GM23338 (cell line): ENCODE results near the gene AKIP1. TPM values are rescaled to one million over a fixed set of nuclear protein-coding genes. Genes with fewer than 3 reads are reported as not detected.

Experiments
- ATAC-seq: fragments of 200-7000 bp; cut with Tn5 transposase; 3 replicates; pipeline ENCODE4 v1.9.1; 2020
- DNase-seq: peaks from one replicate; pipeline ENCODE4 v3.0.0-alpha.2; 2015; ENCODE audit warnings: low spot score
- H2AFZ ChIP-seq: fragments of 200-600 bp; sonication (generic); 2 replicates; pipeline ENCODE4 v1.8.0; 2016; ENCODE audit warnings: antibody characterized with exemption, mild to moderate bottlenecking, moderate library complexity
- H3F3A ChIP-seq: fragments of 200-600 bp; sonication (generic); replicated peaks from 2 replicates; pipeline ENCODE4 v1.8.0; 2017; ENCODE audit warnings: antibody characterized with exemption, mixed run types, low read depth
- H3K27ac ChIP-seq: fragments of 200-600 bp; sonication (generic); 2 replicates; pipeline ENCODE4 v1.6.1; 2016; ENCODE audit warnings: low read depth
- H3K27me3 ChIP-seq: fragments of 200-600 bp; sonication (generic); 2 replicates; pipeline ENCODE4 v1.8.0; 2016; ENCODE audit warnings: mild to moderate bottlenecking, mixed run types, moderate library complexity; ENCODE audit not compliant: insufficient read depth
- H3K36me3 ChIP-seq: fragments of 200-600 bp; sonication (generic); 2 replicates; pipeline ENCODE4 v1.8.0; 2016; ENCODE audit warnings: mild to moderate bottlenecking; ENCODE audit not compliant: insufficient read depth
- H3K4me1 ChIP-seq: fragments of 200-600 bp; sonication (generic); 2 replicates; pipeline ENCODE4 v1.8.0; 2016; ENCODE audit warnings: mild to moderate bottlenecking, moderate library complexity; ENCODE audit not compliant: insufficient read depth
- H3K4me2 ChIP-seq: fragments of 200-600 bp; sonication (generic); 2 replicates; pipeline ENCODE4 v1.7.1; 2017; ENCODE audit warnings: mixed run types
- H3K4me3 ChIP-seq: fragments of 200-600 bp; sonication (generic); 2 replicates; pipeline ENCODE4 v1.6.1; 2016; ENCODE audit warnings: mixed run types
- H3K79me2 ChIP-seq: fragments of 200-600 bp; sonication (generic); replicated peaks from 2 replicates; pipeline ENCODE4 v1.8.0; 2017; ENCODE audit warnings: mild to moderate bottlenecking; ENCODE audit not compliant: insufficient read depth
- H3K9me2 ChIP-seq: fragments of 200-600 bp; sonication (generic); 2 replicates; pipeline ENCODE4 v1.8.0; 2017; ENCODE audit not compliant: insufficient read depth
- H4K20me1 ChIP-seq: fragments of 200-600 bp; sonication (generic); replicated peaks from 2 replicates; pipeline ENCODE4 v1.8.0; 2017; ENCODE audit warnings: mild to moderate bottlenecking; ENCODE audit not compliant: insufficient read depth
- H3K27ac Mint-ChIP-seq: 2 replicates; pipeline ENCODE4 v1.8.0; 2020; ENCODE audit warnings: inconsistent platforms, mild to moderate bottlenecking, moderate library complexity, mixed read lengths
- H3K27me3 Mint-ChIP-seq: 3 replicates; pipeline ENCODE4 v1.8.0; 2022; ENCODE audit warnings: low read depth, mild to moderate bottlenecking, moderate library complexity, mixed read lengths, inconsistent platforms; ENCODE audit not compliant: insufficient read depth, poor library complexity
- H3K36me3 Mint-ChIP-seq: 3 replicates; pipeline ENCODE4 v1.8.0; 2021; ENCODE audit warnings: low read depth, mild to moderate bottlenecking, inconsistent platforms, moderate library complexity, mixed read lengths
- H3K4me1 Mint-ChIP-seq: 3 replicates; pipeline ENCODE4 v1.8.0; 2020; ENCODE audit warnings: mild to moderate bottlenecking, inconsistent platforms, mixed read lengths
- H3K4me3 Mint-ChIP-seq: 3 replicates; pipeline ENCODE4 v1.8.0; 2021; ENCODE audit warnings: moderate library complexity, mild to moderate bottlenecking, inconsistent platforms, mixed read lengths
- H3K9me3 Mint-ChIP-seq: 3 replicates; pipeline ENCODE4 v1.8.0; 2020; ENCODE audit warnings: moderate library complexity, mild to moderate bottlenecking, inconsistent platforms, mixed read lengths
- CREB1 ChIP-seq: fragments of 250-450 bp; sonication (Bioruptor Pico); IDR thresholded peaks from 2 replicates; pipeline ENCODE4 v1.5.0; 2020; ENCODE audit warnings: low read depth, mild to moderate bottlenecking, moderate library complexity
- CTCF ChIP-seq, 2 experiments: fragments of 200-600 bp in 1 of 2; sonication (generic) in 1 of 2; conservative IDR thresholded peaks; 2 replicates each; pipeline versions ENCODE4 v1.5.1 to v1.6.1; 2016 to 2017; ENCODE audit warnings: antibody characterized with exemption in 2 of 2, low read depth in 2 of 2, mild to moderate bottlenecking in 2 of 2, moderate library complexity in 1 of 2
- EZH2 ChIP-seq: fragments of 200-600 bp; sonication (generic); IDR thresholded peaks from one replicate; pipeline ENCODE4 v1.8.0; 2017; ENCODE audit warnings: antibody characterized with exemption, mild to moderate bottlenecking, low read depth; ENCODE audit not compliant: unreplicated experiment
- EZH2phosphoT487 ChIP-seq: fragments of 200-600 bp; sonication (generic); IDR thresholded peaks from one replicate; pipeline ENCODE4 v1.8.1; 2018; ENCODE audit warnings: antibody characterized with exemption; ENCODE audit not compliant: unreplicated experiment
- JUNB ChIP-seq: IDR thresholded peaks from one replicate; pipeline ENCODE4 v1.6.1; 2016; ENCODE audit warnings: antibody characterized with exemption; ENCODE audit not compliant: unreplicated experiment
- NANOG ChIP-seq: IDR thresholded peaks from 2 replicates; pipeline ENCODE4 v1.6.1; 2016; ENCODE audit warnings: antibody characterized with exemption, borderline replicate concordance
- POLR2AphosphoS5 ChIP-seq: IDR thresholded peaks from 2 replicates; pipeline ENCODE4 v1.6.1; 2016; ENCODE audit warnings: antibody characterized with exemption, low read depth
- REST ChIP-seq: IDR thresholded peaks from one replicate; pipeline ENCODE4 v1.6.1; 2018; ENCODE audit warnings: antibody characterized with exemption; ENCODE audit not compliant: unreplicated experiment
- STAT1 ChIP-seq: IDR thresholded peaks from one replicate; pipeline ENCODE4 v1.6.1; 2016; ENCODE audit warnings: antibody characterized with exemption; ENCODE audit not compliant: unreplicated experiment
- ZNF114 ChIP-seq: fragments of 250-450 bp; sonication (Bioruptor Pico); IDR thresholded peaks from 2 replicates; pipeline ENCODE4 v1.5.0; 2020; ENCODE audit warnings: mild to moderate bottlenecking, moderate library complexity
- ZNF331 ChIP-seq: fragments of 250-450 bp; sonication (Bioruptor Pico); IDR thresholded peaks from 2 replicates; pipeline ENCODE4 v1.5.0; 2020; ENCODE audit warnings: low read depth, mild to moderate bottlenecking, moderate library complexity
- ZNF462 ChIP-seq: fragments of 250-450 bp; sonication (Bioruptor Pico); IDR thresholded peaks from 2 replicates; pipeline ENCODE4 v1.5.0; 2020; ENCODE audit warnings: mild to moderate bottlenecking, moderate library complexity
- polyA plus RNA-seq: library from polyadenylated mRNA; unstranded; fragments of >200 nt; fragmentation: Nextera tagmentation; extraction: Ambion mirVana; gene quantifications from 2 replicates; pipeline ENCODE4 v1.2.1, GENCODE V29; 2016
- total RNA-seq: library from RNA; depleted of rRNA; stranded (reverse); fragments of >200 nt; shearing (Covaris generic); gene quantifications from 2 replicates; pipeline ENCODE4 v1.2.3, GENCODE V29; 2014
- TF ChIP-seq, protein P1 (sequence below): IDR thresholded peaks from 2 replicates; pipeline ENCODE4 v1.6.1; 2016; ENCODE audit warnings: antibody characterized with exemption

The AKIP1 gene
- total and polyA plus RNA-seq, 2 experiments from 2014 or later: 11.1 to 14.0 TPM

DNA sequence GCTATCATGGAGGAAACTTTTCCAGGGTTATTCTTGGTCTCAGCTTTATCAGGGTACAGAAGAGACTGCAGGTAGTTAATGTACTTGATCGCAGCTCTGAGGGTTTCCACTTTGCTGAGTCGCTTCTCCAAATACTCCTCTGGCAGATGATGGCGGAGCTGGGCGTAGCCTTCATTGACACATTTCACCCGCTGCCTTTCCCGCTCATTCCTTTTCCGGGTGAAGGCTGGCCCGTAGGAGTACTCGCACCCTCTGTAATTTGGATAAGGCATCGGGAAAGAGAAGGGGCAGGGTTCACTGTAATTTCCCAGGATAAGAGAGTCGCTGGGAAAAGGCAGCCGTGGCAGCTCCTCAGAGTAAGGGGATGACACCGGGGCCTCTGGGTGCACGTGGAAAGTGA is 26.7 kb downstream of the AKIP1 start:
- Mint-ChIP-seq H3K4me1 (peaks cover 15% of the 10 kb centered on the region), H3K36me3 (no peaks in the 10 kb centered on the region), H3K27me3 (peaks cover 3% of the 10 kb centered on the region), H3K9me3 (no peaks in the 10 kb centered on the region), H3K4me3 (no peak overlapping the region), H3K27ac (no peak overlapping the region)
- no peaks in the 10 kb centered on the region for H3K9me2 ChIP-seq
- H3F3A ChIP-seq: no peaks in the 10 kb centered on the region
- TF ChIP-seq POLR2AphosphoS5: no peak
- no peak for TF ChIP-seq ZNF331 (CRISPR knock-in tag)
- no peak for TF ChIP-seq REST
- no peak for TF ChIP-seq EZH2
- TF ChIP-seq CREB1: no peak
- TF ChIP-seq JUNB: no peak
- no peak for TF ChIP-seq ZNF114 (CRISPR knock-in tag)
- no peak for TF ChIP-seq STAT1
- no peak for TF ChIP-seq EZH2phosphoT487
- TF ChIP-seq CTCF (conservative IDR thresholded peaks at IDR 0.05; ENCODE audit: low read depth in 2 of 2): no peak
- TF ChIP-seq ZNF462 (CRISPR knock-in tag): no peak
- no peak for TF ChIP-seq NANOG
- TF ChIP-seq, protein P1, sequence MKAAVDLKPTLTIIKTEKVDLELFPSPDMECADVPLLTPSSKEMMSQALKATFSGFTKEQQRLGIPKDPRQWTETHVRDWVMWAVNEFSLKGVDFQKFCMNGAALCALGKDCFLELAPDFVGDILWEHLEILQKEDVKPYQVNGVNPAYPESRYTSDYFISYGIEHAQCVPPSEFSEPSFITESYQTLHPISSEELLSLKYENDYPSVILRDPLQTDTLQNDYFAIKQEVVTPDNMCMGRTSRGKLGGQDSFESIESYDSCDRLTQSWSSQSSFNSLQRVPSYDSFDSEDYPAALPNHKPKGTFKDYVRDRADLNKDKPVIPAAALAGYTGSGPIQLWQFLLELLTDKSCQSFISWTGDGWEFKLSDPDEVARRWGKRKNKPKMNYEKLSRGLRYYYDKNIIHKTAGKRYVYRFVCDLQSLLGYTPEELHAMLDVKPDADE: no peak
- ATAC-seq: no peak
- H3K27me3 ChIP-seq: no peaks in the 10 kb centered on the region
- H3K4me2 ChIP-seq: no peak overlapping the region
- H3K36me3 ChIP-seq: no peaks in the 10 kb centered on the region
- no peak overlapping the region for H3K4me3 ChIP-seq
- peaks cover 5% of the 10 kb centered on the region; the same call in 1 of the 2 replicates for H3K4me1 ChIP-seq
- H4K20me1 ChIP-seq: no peaks in the 10 kb centered on the region
- H3K79me2 ChIP-seq: no peaks in the 10 kb centered on the region
- H3K27ac ChIP-seq: no peak overlapping the region
- DNase-seq: no peak
- no peak overlapping the region for H2AFZ ChIP-seq
